WTC11 (cell line): ENCODE data around the gene LGR6. TPM values are rescaled to one million over a fixed set of nuclear protein-coding genes. Genes with fewer than 3 reads are reported as not detected.

Experiments used
- ATAC-seq: fragments of 200-7000 bp; cut with Tn5 transposase; 2 replicates; pipeline ENCODE4 v1.10.0; 2021; ENCODE audit warnings: mild to moderate bottlenecking, moderate library complexity
- CTCF ChIA-PET: fragments of 300-600 bp; sonication (Branson Sonifier 250); formaldehyde crosslinking; loops from one replicate; lab custom pipeline; 2021; ENCODE audit warnings: antibody characterized with exemption; lab: Charles Lee
- POLR2A ChIA-PET: fragments of 350-600 bp; sonication (Branson Sonifier 250); formaldehyde crosslinking; loops from one replicate; lab custom pipeline; 2021; ENCODE audit warnings: antibody characterized with exemption; lab: Charles Lee
- DNase-seq: peaks from one replicate; pipeline ENCODE4 v3.0.0; 2021; ENCODE audit warnings: low spot score
- H3K27ac Mint-ChIP-seq: 2 replicates; pipeline ENCODE4 v1.8.0; 2021; ENCODE audit warnings: mixed read lengths
- H3K27me3 Mint-ChIP-seq: 2 replicates; pipeline ENCODE4 v1.8.0; 2021; ENCODE audit warnings: low read depth, mild to moderate bottlenecking, moderate library complexity, mixed read lengths
- H3K36me3 Mint-ChIP-seq: 2 replicates; pipeline ENCODE4 v1.8.0; 2021; ENCODE audit warnings: mixed read lengths
- H3K4me1 Mint-ChIP-seq: 2 replicates; pipeline ENCODE4 v1.8.0; 2022; ENCODE audit warnings: mixed read lengths
- H3K4me3 Mint-ChIP-seq: 2 replicates; pipeline ENCODE4 v1.8.0; 2021; ENCODE audit warnings: mild to moderate bottlenecking, moderate library complexity, mixed read lengths
- H3K9me3 Mint-ChIP-seq: 2 replicates; pipeline ENCODE4 v1.8.0; 2021; ENCODE audit warnings: mixed read lengths
- ARID4B ChIP-seq: sonication (generic); formaldehyde crosslinking; IDR thresholded peaks from 2 replicates; pipeline ENCODE4 v1.8.0; 2023; ENCODE audit warnings: missing genetic modification reagents, mild to moderate bottlenecking, borderline replicate concordance
- E2F5 ChIP-seq: sonication (generic); formaldehyde crosslinking; IDR thresholded peaks from 2 replicates; pipeline ENCODE4 v1.8.1; 2022; ENCODE audit warnings: mild to moderate bottlenecking, moderate library complexity, missing genetic modification reagents
- ERG ChIP-seq: fragments of 250-450 bp; sonication (Bioruptor Pico); IDR thresholded peaks from 2 replicates; pipeline ENCODE4 v1.8.0; 2021; ENCODE audit warnings: mild to moderate bottlenecking
- ETV6 ChIP-seq: sonication (generic); formaldehyde crosslinking; IDR thresholded peaks from 2 replicates; pipeline ENCODE4 v1.8.1; 2022; ENCODE audit warnings: mild to moderate bottlenecking, missing genetic modification reagents
- FOXP4 ChIP-seq: sonication (generic); formaldehyde crosslinking; IDR thresholded peaks from 2 replicates; pipeline ENCODE4 v1.8.0; 2022; ENCODE audit warnings: mild to moderate bottlenecking, missing genetic modification reagents
- GABPB1 ChIP-seq: sonication (generic); formaldehyde crosslinking; IDR thresholded peaks from 2 replicates; pipeline ENCODE4 v1.8.1; 2023; ENCODE audit warnings: mild to moderate bottlenecking, missing genetic modification reagents
- IRF1 ChIP-seq: sonication (generic); formaldehyde crosslinking; IDR thresholded peaks from 2 replicates; pipeline ENCODE4 v1.8.0; 2023; ENCODE audit warnings: missing genetic modification reagents
- JAZF1 ChIP-seq: fragments of 250-450 bp; sonication (Bioruptor Pico); IDR thresholded peaks from 2 replicates; pipeline ENCODE4 v1.9.0; 2021; ENCODE audit warnings: moderate library complexity, mild to moderate bottlenecking, inconsistent platforms
- NR3C1 ChIP-seq: sonication (generic); formaldehyde crosslinking; conservative IDR thresholded peaks from 2 replicates; pipeline ENCODE4 v1.8.1; 2023; ENCODE audit warnings: low read depth, mild to moderate bottlenecking, missing genetic modification reagents
- SP1 ChIP-seq: sonication (generic); formaldehyde crosslinking; conservative IDR thresholded peaks from 2 replicates; pipeline ENCODE4 v1.8.1; 2022; ENCODE audit warnings: missing genetic modification reagents
- STAT6 ChIP-seq: sonication (generic); formaldehyde crosslinking; conservative IDR thresholded peaks from 2 replicates; pipeline ENCODE4 v1.8.1; 2023; ENCODE audit warnings: mild to moderate bottlenecking, low read depth, missing genetic modification reagents, moderate library complexity
- TEAD1 ChIP-seq: sonication (generic); formaldehyde crosslinking; IDR thresholded peaks from 2 replicates; pipeline ENCODE4 v1.8.0; 2022; ENCODE audit warnings: mild to moderate bottlenecking, missing genetic modification reagents
- TP53 ChIP-seq: sonication (generic); formaldehyde crosslinking; IDR thresholded peaks from 2 replicates; pipeline ENCODE4 v1.8.1; 2023; ENCODE audit warnings: mild to moderate bottlenecking, missing genetic modification reagents
- USF1 ChIP-seq: sonication (generic); formaldehyde crosslinking; IDR thresholded peaks from 2 replicates; pipeline ENCODE4 v1.8.0; 2022; ENCODE audit warnings: mild to moderate bottlenecking, missing genetic modification reagents
- ZMAT4 ChIP-seq: fragments of 250-450 bp; sonication (Bioruptor Pico); IDR thresholded peaks from 2 replicates; pipeline ENCODE4 v1.9.0; 2021; ENCODE audit warnings: mild to moderate bottlenecking
- ZNF425 ChIP-seq: fragments of 250-450 bp; sonication (Bioruptor Pico); conservative IDR thresholded peaks from 2 replicates; pipeline ENCODE4 v1.9.0; 2021; ENCODE audit warnings: mild to moderate bottlenecking
- ZSCAN18 ChIP-seq: fragments of 250-450 bp; sonication (Bioruptor Pico); IDR thresholded peaks from 2 replicates; pipeline ENCODE4 v2.1.2; 2022; ENCODE audit warnings: mild to moderate bottlenecking, moderate library complexity
- total RNA-seq: library from RNA; stranded (reverse); gene quantifications from 3 replicates; pipeline ENCODE4 v1.2.3, GENCODE V29; 2021

The LGR6 gene
- total RNA-seq, 1 experiment from 2014 or later = 1.1 TPM

GRCh38 chr1:202323731-202324130 is 130.1 kb downstream of the LGR6 start (continued):
- no peak for TF ChIP-seq ZNF425

- DNase-seq = no peak
- no peak for TF ChIP-seq USF1
- TF ChIP-seq ETV6 (CRISPR knock-in tag) = no peak
- TF ChIP-seq IRF1 (CRISPR knock-in tag) = no peak
- no peak for TF ChIP-seq E2F5 (CRISPR knock-in tag)
- TF ChIP-seq GABPB1 (CRISPR knock-in tag) = no peak
- TF ChIP-seq ERG (CRISPR knock-in tag) = no peak
- TF ChIP-seq ZMAT4 = no peak
- no peak for TF ChIP-seq FOXP4 (CRISPR knock-in tag)
- no peak for TF ChIP-seq SP1 (CRISPR knock-in tag)
- TF ChIP-seq STAT6 = no peak
- TF ChIP-seq ZSCAN18 (CRISPR knock-in tag) = no peak
- no peak for TF ChIP-seq TP53 (CRISPR knock-in tag)
- no peak for TF ChIP-seq TEAD1
- TF ChIP-seq NR3C1 (CRISPR knock-in tag) = no peak
- no peak for TF ChIP-seq ARID4B (CRISPR knock-in tag)
- TF ChIP-seq JAZF1 (CRISPR knock-in tag) = no peak
Observed at GRCh38 chr1:202324646-202325045, 131.0 kb downstream of the LGR6 start.

More at GRCh38 chr1:202324646-202325045, 131.0 kb downstream of the LGR6 start:
- Mint-ChIP-seq H3K27ac (no peak overlapping the region), H3K9me3 (no peaks in the 10 kb centered on the region), H3K36me3 (no peaks in the 10 kb centered on the region), H3K27me3 (no peaks in the 10 kb centered on the region), H3K4me3 (no peak overlapping the region), H3K4me1 (no peaks in the 10 kb centered on the region)
- no peak for ATAC-seq
- ChIA-PET CTCF (interaction anchor here (0.7 to 1.3 kb wide), 2 partner anchors 9 to 250 kb away, joined by 4 to 5 read pairs; no protein-coding TSS in a partner anchor), POLR2A (no interaction called here)
